GM12891 (cell line): ENCODE data around the gene GLE1.
A peak's percentile ranks its signal among the peaks of the same experiment; 100 is the strongest.

Experiments
- DNase-seq: peaks from one replicate; pipeline ENCODE4 v3.0.0; 2011; ENCODE audit warnings: low spot score; ENCODE audit not compliant: insufficient read length
- FAIRE-seq: peaks from 2 replicates; lab custom pipeline; 2011; peaks lifted over from hg19 to GRCh38; lab: Jason Lieb, UNC
- PAX5 ChIP-seq: IDR thresholded peaks from 2 replicates; pipeline ENCODE4 v1.6.1; 2011; ENCODE audit warnings: low read length, moderate library complexity, mild to moderate bottlenecking; ENCODE audit not compliant: insufficient read depth, severe bottlenecking
- POLR2A ChIP-seq: IDR thresholded peaks from 2 replicates; pipeline ENCODE4 v1.6.1; 2011; ENCODE audit warnings: low read depth, low read length, control low read depth
- POLR2AphosphoS5 ChIP-seq: IDR thresholded peaks from 2 replicates; pipeline ENCODE4 v1.6.1; 2011; ENCODE audit warnings: low read depth, low read length, control low read depth
- POU2F2 ChIP-seq: IDR thresholded peaks from 2 replicates; pipeline ENCODE4 v1.6.1; 2011; ENCODE audit warnings: low read depth, mild to moderate bottlenecking, control low read depth, low read length, moderate library complexity
- SPI1 ChIP-seq: IDR thresholded peaks from 2 replicates; pipeline ENCODE4 v1.6.1; 2011; ENCODE audit warnings: low read depth, low read length, control low read depth
- TAF1 ChIP-seq: IDR thresholded peaks from 2 replicates; pipeline ENCODE4 v1.6.1; 2011; ENCODE audit warnings: low read depth, low read length, control low read depth

GLE1 gene

GRCh38 chr9:128551657-128552152 lies 47.2 kb downstream of the GLE1 start:
- DNase-seq: no peak
- no peak for FAIRE-seq
- TF ChIP-seq POLR2AphosphoS5 (no peak), TAF1 (no peak)

- TF ChIP-seq PAX5 (no peak), POLR2A (peak; percentile 98), TAF1 (peak; percentile 93), POU2F2 (peak; percentile 86), POLR2AphosphoS5 (peak; percentile 98), SPI1 (no peak)
- FAIRE-seq: peak; percentile 87
Observed at GRCh38 chr9:128552153-128552743, 47.7 kb downstream of the GLE1 start, which contains the start of gene SPTAN1. SPTAN1 (plus strand) TSS chr9:128552587; CDS start chr9:128566741, 14,154 bp downstream.

GRCh38 chr9:128552744-128553440 lies 48.4 kb downstream of the GLE1 start:
- no peak for FAIRE-seq

More at GRCh38 chr9:128552153-128552743, 47.7 kb downstream of the GLE1 start, which contains the start of gene SPTAN1:
- DNase-seq: peak; percentile 91

GRCh38 chr9:128553728-128554127 lies 49.2 kb downstream of the GLE1 start:
- no peak for TF ChIP-seq POU2F2
- TF ChIP-seq POLR2A: no peak
- TF ChIP-seq SPI1: no peak
- no peak for FAIRE-seq
- no peak for DNase-seq

More at GRCh38 chr9:128552744-128553440, 48.4 kb downstream of the GLE1 start:
- no peak for DNase-seq
- TF ChIP-seq SPI1: peak; percentile 23; the same call in 1 of the 2 replicates
- no peak for TF ChIP-seq POLR2A

GRCh38 chr9:128554155-128554862 lies 49.8 kb downstream of the GLE1 start:
- DNase-seq (no peak), FAIRE-seq (peak; percentile 78)
- TF ChIP-seq POLR2AphosphoS5 (no peak), SPI1 (no peak), POU2F2 (peak; percentile 79; the same call in 1 of the 2 replicates)

- TF ChIP-seq SPI1 (no peak), TAF1 (no peak), PAX5 (no peak), POLR2AphosphoS5 (no peak), POU2F2 (no peak), POLR2A (no peak)
- FAIRE-seq (no peak), DNase-seq (no peak)
Observed at GRCh38 chr9:128555180-128555721, 50.7 kb downstream of the GLE1 start.

- FAIRE-seq: no peak
- no peak for TF ChIP-seq SPI1
- no peak for TF ChIP-seq PAX5
- TF ChIP-seq POU2F2: no peak
- no peak for TF ChIP-seq POLR2AphosphoS5
- no peak for TF ChIP-seq TAF1
- no peak for TF ChIP-seq POLR2A
- DNase-seq: no peak
Observed at GRCh38 chr9:128556276-128556675, 51.8 kb downstream of the GLE1 start.

- FAIRE-seq (no peak), DNase-seq (no peak)
- no peak for TF ChIP-seq POU2F2
- TF ChIP-seq POLR2A: no peak
- no peak for TF ChIP-seq PAX5
- TF ChIP-seq POLR2AphosphoS5: no peak
- no peak for TF ChIP-seq TAF1
- no peak for TF ChIP-seq SPI1
Observed at GRCh38 chr9:128556926-128557634, 52.6 kb downstream of the GLE1 start.

- FAIRE-seq: peak; percentile 76
- peak; percentile 46; the same call in 1 of the 2 replicates for TF ChIP-seq POU2F2
- TF ChIP-seq POLR2AphosphoS5: peak; percentile 61; the same call in 1 of the 2 replicates
- no peak for TF ChIP-seq TAF1
- TF ChIP-seq POLR2A: no peak
Observed at GRCh38 chr9:128558431-128559310, 54.2 kb downstream of the GLE1 start.

GRCh38 chr9:128565578-128565977 lies 61.1 kb downstream of the GLE1 start:
- DNase-seq (no peak), FAIRE-seq (no peak)
- TF ChIP-seq PAX5: no peak
- TF ChIP-seq POLR2AphosphoS5: no peak
- no peak for TF ChIP-seq TAF1
- no peak for TF ChIP-seq SPI1
- TF ChIP-seq POLR2A: no peak
- TF ChIP-seq POU2F2: no peak

More at GRCh38 chr9:128558431-128559310, 54.2 kb downstream of the GLE1 start:
- peak; percentile 44 for DNase-seq
